Limb (tissue), 2 donors: ENCODE results near the gene PTBP1.
"Not testable (repeated sequence)": the region's sequence is repeated elsewhere in the genome, so short reads cannot be mapped to it uniquely, and the experiment has no call there.

Experiments
- DNase-seq, 2 donors: peaks; one replicate each; pipeline ENCODE4 v3.0.0-alpha.2; 2016; ENCODE audit errors: extremely low spot score in 2 of 2

The PTBP1 gene

DNA sequence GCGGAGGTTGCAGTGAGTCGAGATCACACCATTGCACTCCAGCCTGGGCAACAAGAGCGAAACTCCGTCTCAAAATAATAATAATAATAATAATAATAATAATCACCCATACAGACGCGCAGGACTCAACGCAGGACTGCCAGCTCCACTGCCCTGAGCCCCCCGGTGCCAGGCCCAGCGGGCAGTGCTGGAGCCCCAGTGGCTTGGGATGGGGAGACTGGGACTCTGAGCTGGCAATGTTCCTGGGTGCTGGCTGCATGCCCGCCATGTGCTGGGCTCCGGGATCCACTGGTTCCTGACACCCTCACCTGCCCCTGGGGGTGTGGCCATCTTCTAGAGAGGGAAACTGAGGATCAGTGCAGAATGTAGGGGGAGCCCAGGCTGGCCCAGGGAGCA, 30.1 kb downstream of the PTBP1 start:
- no peak for DNase-seq

DNA sequence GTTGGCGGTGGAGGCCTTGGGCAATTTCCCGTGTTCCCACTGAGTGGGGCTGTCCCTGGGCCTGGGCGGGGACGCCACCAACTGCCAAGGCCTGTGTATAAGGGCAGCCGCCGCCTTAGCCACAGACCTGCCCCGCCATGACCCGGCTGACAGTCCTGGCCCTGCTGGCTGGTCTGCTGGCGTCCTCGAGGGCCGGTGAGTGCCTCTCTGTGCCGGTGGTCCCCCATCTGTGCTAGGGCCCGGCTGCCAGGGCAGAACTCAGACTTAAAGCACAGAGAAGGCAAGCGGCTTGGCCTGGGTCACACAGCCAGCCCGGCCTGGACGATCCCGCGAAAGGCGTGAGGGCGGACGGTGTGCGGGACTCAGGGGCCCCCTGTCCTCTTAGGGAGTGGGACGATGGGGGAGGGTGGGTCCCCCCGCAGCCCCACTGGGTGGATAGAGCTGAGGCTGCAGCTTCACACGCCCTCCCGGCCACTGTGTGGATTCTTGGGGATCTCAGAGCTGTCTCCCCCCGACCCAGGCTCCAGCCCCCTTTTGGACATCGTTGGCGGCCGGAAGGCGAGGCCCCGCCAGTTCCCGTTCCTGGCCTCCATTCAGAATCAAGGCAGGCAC, 30.6 kb downstream of the PTBP1 start, which contains the start of gene AZU1:
TSS of gene AZU1 (plus strand) at position 128 of the 612 bp plus-strand sequence. CDS start at position 138, 10 bp downstream.
- DNase-seq: no peak

DNA sequence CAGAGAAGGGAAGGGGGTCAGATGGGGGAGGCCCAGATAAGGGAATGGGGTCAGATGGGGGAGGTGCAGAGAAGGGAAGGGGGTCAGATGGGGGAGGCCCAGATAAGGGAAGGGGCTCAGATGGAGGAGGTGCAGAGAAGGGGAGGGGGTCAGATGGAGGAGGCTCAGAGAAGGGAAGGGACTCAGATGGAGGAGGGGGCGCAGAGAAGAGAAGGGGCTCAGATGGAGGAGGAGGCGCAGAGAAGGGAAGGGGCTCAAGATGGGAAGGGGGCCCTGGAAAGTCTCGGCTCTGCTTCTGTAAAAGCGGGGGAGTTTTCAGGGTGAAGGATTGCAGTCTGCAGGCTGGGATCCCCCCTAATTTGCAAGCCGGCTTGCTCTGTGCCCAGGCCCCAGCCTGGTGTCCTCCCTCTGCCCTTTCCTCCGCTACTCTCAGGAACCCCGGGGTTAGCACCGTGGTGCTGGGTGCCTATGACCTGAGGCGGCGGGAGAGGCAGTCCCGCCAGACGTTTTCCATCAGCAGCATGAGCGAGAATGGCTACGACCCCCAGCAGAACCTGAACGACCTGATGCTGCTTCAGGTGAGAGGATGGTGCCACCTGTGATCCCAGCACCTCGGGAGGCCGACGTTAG, 32.0 kb downstream of the PTBP1 start:
- no peak for DNase-seq

DNA sequence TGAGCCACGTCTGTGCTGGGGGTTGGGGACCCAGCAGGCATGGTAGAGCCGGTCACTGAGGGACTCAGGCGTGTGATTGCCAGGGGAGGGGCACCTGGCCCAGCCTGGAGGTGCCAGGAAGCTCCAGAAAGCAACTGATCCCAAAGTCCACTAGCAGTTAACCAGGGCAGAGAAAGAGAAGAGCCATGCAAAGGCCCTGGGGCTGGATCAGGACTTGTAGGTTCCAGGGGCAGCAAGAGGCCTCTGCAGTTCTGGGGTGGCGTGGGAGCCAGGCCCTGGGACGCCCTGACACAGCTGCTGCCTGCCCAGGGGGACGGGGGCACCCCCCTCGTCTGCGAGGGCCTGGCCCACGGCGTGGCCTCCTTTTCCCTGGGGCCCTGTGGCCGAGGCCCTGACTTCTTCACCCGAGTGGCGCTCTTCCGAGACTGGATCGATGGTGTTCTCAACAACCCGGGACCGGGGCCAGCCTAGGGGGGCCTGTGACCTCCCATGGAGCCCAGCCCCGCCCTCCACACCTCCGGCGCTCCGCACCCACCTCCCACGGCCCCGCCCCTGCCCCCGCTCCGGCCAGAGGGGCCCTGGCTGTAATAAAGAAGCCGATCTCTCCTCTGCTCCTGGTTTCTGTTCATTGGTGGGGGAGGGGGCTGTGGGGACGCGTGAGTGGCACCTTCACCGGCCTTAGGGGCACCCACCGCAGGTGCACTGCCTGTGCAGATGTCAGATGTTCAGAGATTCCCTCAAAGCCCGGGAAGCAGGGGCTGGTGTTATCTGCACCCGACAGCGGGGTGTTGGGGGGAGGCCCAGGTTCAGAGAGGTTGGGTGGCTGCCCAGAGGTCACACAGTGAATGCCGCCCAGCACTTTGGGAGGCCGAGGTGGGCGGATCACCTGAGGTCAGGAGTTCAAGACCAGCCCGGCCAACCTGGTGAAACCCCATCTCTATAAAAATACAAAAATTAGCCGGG, 34.4 kb downstream of the PTBP1 start:
- no peak for DNase-seq

DNA sequence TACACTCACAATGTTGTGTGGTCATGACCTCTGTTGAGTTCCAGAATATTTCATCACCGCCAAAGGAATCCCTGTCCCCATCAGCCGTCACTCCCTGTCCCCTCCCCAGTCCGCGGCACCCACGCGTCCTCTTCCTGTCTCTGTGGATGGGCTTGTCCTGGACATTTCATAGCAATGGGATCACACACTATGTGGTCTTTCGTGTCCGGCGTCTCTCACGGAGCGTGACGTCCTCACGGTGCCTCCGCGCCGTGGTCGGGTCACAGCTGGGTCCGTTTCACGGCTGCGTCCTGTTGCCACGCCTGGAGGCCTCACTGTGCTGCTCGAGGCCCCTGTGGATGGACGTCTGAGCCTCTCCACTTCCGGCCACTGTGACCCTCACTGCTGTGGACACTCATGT, 37.0 kb downstream of the PTBP1 start:
- no peak for DNase-seq

DNA sequence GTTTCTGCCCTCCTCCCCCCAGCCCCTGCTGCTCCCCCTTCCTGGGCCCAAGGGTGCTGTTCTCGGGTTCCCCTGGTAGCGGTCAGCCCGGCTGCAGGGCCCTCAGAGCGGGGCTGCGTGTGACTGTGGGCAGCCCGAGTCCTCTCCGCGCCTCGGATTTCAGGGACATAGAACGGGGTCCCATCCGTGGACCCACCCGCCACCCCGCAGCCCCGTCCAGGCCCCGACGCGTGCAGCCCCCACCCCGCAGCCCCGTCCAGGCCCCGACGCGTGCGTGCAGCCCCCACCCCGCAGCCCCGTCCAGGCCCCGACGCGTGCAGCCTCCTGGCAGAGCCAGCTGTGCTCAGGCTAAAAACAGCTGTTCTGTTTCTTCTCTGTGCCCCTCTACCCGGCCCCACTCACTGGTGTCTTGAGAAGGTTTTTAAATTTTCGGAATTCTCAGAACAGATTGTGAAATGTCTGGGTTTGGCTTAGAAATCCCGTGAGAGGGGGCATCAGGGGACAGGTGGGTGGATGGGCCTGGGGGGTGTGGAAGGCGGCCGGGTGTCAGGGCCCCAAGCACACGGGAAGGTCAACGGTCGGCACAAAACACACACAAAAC, 38.1 kb downstream of the PTBP1 start:
- peak; percentile 43 to 65 for DNase-seq

DNA sequence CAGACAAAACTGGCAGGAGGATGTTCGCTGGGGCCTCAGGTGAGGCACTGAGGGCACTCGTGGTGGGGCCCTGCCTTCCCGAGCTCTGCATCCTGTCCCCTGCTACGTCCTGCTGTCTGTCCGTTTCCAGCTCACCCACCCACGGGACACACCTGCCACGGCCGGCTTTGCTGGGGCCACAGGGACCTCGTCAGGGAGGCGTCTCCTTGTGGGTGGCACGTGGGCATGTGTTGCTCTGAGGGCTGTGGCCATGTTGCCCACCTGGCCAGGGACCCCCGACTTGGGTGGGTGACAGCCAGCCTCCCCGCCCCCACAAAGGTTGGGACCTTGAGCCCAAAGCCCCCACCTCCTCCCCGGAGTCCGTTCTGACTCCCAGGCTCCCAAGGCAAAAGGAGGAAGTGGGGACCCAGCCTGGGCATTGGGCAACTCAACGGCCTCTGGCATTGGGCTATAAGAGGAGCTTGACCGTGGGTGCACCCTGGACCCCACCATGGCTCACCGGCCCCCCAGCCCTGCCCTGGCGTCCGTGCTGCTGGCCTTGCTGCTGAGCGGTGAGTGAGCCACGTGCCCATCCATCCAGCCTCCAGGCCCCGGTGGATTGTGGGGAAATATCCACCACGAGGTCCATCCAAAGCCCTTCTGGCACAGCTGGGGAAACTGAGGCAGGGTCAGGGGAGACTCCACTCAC, 43.4 kb downstream of the PTBP1 start, which contains the start of gene PRTN3:
TSS of gene PRTN3 (plus strand) at position 481 of the 688 bp plus-strand sequence. CDS start at position 491, 10 bp downstream.
- no peak for DNase-seq

DNA sequence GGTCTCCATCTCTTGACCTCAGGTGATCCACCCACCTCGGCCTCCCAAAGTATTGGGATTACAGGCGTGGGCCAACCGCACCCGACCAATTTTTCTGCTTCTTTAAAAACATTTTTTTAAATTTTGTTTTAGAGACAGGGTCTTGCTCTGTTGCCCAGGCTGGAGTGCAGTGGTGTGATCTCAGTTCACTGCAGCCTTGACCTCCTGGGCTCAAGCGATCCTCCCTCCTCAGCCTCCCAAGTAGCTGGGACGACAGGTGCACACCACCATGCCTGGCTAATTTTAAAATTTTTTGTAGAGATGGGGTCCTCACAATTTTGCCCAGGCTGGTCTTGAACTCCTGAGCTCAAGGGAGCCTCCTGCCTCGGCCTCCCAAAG, 45.5 kb downstream of the PTBP1 start:
- DNase-seq: not testable (repeated sequence)

DNA sequence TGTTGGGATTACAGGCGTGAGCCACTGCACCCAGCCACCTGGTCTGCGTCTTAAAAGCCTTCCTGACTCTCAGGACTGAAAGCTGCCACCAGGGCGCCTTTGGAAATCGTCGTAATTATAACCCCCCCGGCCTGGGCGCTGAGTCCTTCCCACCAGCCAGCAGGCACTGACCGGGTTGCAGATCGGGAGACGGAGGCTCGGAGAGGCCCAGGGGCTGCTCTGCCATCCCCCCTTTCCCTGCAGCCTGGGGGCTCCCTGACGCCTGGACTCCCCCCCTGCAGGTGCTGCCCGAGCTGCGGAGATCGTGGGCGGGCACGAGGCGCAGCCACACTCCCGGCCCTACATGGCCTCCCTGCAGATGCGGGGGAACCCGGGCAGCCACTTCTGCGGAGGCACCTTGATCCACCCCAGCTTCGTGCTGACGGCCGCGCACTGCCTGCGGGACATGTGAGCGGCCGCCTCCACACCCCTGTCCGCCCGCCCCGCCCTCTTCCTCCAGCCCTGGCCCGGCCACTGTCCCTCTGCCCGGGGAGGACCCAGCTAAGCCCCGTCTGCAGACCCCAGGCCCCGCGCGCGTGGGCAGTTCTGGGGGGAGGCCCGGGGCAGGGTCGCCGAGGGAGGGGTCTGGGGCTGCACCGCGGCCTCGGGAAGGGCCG, 46.1 kb downstream of the PTBP1 start:
- peak in 1 of 2 donors; percentile 40 for DNase-seq

DNA sequence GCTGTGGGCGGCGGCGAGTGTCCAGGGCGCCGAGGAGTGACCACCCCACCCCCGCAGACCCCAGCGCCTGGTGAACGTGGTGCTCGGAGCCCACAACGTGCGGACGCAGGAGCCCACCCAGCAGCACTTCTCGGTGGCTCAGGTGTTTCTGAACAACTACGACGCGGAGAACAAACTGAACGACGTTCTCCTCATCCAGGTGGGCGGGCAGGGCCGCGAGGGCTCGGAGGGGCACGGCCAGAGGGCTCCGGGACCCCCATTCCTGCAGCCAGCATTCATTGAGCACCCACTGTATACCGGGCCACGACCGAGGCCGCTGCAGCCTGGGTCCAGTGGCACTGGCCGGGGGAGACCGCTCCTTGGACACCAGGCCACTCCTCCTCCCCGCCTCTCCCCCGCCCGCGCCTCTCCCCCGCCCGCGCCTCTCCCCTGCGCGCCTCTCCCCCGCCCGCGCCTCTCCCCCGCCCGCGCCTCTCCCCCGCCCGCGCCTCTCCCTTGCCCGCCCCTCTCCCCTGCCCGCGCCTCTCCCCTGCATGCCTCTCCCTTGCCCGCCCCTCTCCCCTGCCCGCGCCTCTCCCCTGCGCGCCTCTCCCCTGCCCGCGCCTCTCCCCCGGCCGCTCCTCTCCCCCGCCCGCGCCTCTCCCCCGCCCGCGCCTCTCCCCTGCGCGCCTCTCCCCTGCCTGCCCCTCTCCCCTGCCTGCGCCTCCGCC, 46.7 kb downstream of the PTBP1 start:
- DNase-seq: peak in 1 of 2 donors; percentile 34

DNA sequence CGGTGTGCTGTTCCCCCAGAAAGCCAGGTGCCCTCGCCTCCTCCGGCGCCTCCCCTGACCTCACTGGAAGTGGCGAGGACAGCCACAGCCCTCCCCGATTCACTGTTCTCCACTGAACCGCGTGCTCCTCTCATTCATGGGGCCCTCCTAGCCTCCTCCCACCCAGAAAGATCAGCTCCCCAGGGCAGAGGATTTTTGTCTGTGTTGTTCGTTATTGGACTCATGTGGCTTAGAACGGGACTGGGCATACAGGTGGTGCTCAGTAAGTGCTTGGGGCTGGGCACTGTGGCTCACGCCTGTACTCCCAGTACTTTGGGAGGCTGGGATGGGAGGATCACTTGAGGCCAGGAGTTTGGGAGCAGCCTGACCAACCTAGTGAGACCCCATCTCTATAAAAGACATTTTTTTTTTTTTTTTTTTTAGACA, 47.3 kb downstream of the PTBP1 start:
- DNase-seq: no peak

DNA sequence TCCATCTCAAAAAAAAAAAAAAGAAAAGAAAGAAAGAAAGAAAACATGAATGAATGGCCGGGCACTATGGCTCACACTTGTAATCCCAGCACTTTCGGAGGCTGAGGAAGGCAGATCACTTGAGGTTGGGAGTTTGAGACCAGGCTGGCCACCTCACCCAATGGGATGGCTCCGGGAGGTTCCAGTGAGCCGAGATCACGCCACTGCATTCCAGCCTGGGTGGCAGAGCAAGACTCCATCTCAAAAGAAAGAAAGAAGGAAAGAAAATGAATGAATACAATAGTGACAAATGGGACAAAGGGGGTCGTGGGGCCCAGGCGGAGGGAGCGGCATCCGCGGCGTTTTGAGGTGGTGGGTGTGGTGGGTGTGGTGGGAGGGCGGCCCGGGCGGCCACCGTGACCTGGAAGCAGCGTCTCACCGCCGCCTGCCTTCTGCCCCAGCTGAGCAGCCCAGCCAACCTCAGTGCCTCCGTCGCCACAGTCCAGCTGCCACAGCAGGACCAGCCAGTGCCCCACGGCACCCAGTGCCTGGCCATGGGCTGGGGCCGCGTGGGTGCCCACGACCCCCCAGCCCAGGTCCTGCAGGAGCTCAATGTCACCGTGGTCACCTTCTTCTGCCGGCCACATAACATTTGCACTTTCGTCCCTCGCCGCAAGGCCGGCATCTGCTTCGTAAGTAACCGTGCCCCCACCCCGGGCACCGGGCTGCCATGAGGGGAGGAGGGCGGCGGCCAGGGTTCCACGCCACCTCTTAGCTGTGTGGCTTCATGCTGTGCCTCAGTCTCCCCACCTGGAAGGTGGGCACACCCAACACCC, 48.7 kb downstream of the PTBP1 start:
- DNase-seq: no peak

DNA sequence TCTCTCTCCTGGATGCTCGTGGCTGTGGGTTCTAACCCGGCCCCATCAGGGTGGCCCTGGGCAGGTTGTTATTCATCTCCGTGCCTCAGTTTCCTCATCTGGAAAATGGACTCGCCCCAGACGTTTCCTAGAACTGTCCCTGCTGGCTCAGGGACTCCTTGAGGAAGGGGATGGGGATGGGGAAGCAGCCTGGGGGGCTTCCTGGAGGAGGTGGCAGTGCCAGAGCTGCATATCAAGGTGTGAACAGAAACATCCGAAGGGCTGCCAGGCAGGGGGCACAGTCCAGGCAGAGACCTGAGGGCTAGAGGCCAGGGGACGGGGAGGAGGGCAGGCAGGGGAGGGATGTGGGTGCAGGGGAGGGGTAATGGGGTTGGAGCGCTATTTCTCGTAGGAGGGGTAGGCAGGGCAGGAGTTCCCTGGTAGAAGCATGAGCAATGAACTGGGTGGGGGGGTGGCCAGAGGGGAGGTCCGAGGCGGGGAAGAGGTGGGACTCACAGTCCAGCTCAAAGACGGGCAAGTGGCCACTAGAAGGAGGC, 51.2 kb downstream of the PTBP1 start:
- DNase-seq: no peak

DNA sequence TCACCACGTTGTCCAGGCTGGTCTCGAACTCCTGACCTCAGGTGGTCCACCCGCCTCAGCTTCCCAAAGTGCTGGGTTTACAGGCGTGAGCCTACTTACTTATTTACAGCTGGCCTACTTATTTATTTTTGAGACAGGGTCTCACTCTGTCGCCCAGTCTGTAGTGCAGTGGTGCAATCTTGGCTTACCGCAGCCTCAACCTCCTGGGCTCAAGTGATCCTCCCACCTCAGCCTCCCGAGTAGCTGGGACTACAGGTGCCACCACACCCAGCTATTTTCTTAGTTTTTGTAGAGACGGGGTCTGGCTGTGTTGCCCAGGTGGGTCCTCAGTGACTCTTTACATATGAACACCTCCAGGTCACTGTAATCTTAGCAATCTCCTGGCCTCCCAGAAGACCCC, 51.9 kb downstream of the PTBP1 start:
- DNase-seq: not testable (repeated sequence)

DNA sequence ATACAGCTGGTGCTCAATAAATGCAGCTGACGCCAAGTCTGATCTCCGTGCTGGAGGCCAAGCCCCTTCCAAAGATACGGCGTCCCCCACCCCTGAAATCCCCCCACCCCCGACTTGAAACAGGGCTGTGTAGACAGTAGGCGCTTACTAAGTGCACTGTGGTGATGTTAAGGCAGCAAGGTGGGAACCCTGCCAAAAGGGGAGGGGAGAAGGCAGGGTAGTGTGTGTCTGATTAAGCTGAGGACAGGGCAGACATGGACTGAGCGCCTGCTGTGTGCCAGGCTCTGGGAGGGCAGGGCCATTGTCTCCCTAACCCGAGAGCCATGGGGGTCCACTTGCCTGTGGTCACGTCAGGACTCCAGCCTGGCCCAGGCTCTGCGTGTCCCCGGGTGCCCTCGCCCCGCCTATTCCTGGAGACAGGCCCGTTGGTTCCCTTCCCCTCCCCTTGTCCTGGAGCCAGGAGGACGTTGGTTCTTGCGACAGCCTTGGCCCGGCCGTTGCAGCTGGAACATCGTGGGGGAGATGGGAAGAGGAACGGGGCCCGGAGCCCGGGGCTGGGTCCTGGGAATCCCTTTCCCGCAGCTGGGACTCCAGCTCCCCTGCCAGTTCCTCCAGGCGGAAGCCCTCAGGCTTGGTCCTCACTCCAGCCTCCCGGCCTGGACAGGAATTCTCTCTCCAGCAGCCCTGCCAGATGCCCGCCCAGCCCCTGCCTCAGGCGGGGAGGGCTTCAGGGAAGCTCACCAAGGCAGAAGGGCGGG, 53.1 kb downstream of the PTBP1 start:
- peak; percentile 42 to 68 for DNase-seq

DNA sequence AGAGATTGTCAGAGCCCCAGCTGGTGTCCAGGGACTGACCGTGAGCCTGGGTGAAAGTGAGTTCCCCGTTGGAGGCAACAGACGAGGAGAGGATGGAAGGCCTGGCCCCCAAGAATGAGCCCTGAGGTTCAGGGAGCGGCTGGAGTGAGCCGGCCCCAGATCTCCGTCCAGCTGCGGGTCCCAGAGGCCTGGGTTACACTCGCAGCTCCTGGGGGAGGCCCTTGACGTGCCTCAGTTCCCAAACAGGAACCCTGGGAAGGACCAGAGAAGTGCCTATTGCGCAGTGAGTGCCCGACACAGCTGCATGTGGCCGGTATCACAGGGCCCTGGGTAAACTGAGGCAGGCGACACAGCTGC, 53.7 kb downstream of the PTBP1 start:
- DNase-seq: no peak

DNA sequence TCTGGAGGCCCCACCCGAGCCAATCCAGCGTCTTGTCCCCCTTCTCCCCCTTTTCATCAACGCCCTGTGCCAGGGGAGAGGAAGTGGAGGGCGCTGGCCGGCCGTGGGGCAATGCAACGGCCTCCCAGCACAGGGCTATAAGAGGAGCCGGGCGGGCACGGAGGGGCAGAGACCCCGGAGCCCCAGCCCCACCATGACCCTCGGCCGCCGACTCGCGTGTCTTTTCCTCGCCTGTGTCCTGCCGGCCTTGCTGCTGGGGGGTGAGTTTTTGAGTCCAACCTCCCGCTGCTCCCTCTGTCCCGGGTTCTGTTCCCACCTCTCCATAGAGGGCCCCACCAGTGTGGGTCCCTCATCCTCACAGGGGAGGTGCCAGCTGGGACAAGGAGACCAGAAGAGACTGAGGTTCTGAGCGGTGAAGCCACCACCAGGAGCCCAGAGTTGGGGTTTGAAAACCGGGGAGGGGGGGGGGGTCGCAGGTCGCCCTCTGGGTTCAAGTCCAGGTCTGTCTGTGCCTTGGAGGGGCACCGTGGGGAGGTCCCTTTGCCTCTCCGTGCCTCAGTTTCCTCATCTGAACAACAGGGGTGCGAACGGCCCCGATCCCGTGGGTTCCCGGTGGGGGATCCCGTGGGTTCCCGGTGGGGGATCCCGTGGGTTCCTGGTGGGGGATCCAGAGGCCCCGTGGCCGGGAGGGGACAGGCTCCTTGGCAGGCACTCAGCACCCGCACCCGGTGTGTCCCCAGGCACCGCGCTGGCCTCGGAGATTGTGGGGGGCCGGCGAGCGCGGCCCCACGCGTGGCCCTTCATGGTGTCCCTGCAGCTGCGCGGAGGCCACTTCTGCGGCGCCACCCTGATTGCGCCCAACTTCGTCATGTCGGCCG, 55.1 kb downstream of the PTBP1 start, which contains the start of gene ELANE:
TSS of gene ELANE (plus strand) at position 168 of the 878 bp plus-strand sequence. CDS start at position 194, 26 bp downstream.
- DNase-seq: no peak
